OCI-LY3 (cell line): ENCODE measurements around the gene VWA3A.

ENCODE experiments used
- H2AFZ ChIP-seq: fragments of 200-600, 300-600 bp; shearing (Covaris generic); 2 replicates; pipeline ENCODE4 v1.6.0; 2014; ENCODE audit warnings: antibody characterized with exemption, low read depth, low read length
- H3K27ac ChIP-seq: fragments of 200-600, 300-600 bp; sonication (generic); 2 replicates; pipeline ENCODE4 v1.5.1; 2014; ENCODE audit warnings: mild to moderate bottlenecking, low read length, moderate library complexity, mixed read lengths
- H3K27me3 ChIP-seq: fragments of 200-600, 300-600 bp; sonication (generic); 2 replicates; pipeline ENCODE4 v1.6.1; 2014; ENCODE audit warnings: low read depth, low read length, mixed read lengths
- H3K36me3 ChIP-seq: fragments of 200-600, 300-600 bp; sonication (generic); replicated peaks from 2 replicates; pipeline ENCODE3; 2014; ENCODE audit warnings: low read depth, low read length, mixed read lengths
- H3K4me1 ChIP-seq: fragments of 300-600, 200-600 bp; sonication (generic); 2 replicates; pipeline ENCODE4 v1.6.1; 2014; ENCODE audit warnings: low read length, mixed read lengths
- H3K4me2 ChIP-seq: fragments of 200-600, 300-600 bp; sonication (generic); 2 replicates; pipeline ENCODE4 v1.6.1; 2014; ENCODE audit warnings: low read length, mixed read lengths
- H3K4me3 ChIP-seq: fragments of 300-600, 200-600 bp; sonication (generic); 2 replicates; pipeline ENCODE4 v1.5.1; 2014; ENCODE audit warnings: antibody characterized with exemption, mild to moderate bottlenecking, low read length, moderate library complexity
- H3K79me2 ChIP-seq: fragments of 300-600, 200-600 bp; shearing (Covaris generic); 2 replicates; pipeline ENCODE4 v1.6.1; 2014; ENCODE audit warnings: mild to moderate bottlenecking, low read length, mixed read lengths
- H3K9ac ChIP-seq: fragments of 300-600, 200-600 bp; shearing (Covaris generic); 2 replicates; pipeline ENCODE4 v1.6.0; 2014; ENCODE audit warnings: mild to moderate bottlenecking, low read length, moderate library complexity
- H3K9me3 ChIP-seq: fragments of 200-600, 300-600 bp; shearing (Covaris generic); 2 replicates; pipeline ENCODE4 v1.6.1; 2014; ENCODE audit warnings: low read length, mixed read lengths; ENCODE audit not compliant: insufficient read depth
- H4K20me1 ChIP-seq: fragments of 200-600, 300-600 bp; sonication (generic); 2 replicates; pipeline ENCODE4 v1.6.1; 2016; ENCODE audit warnings: low read length, mixed read lengths; ENCODE audit not compliant: insufficient read depth
- EZH2phosphoT487 ChIP-seq: fragments of 200-600 bp; shearing (Covaris generic); IDR thresholded peaks from 2 replicates; pipeline ENCODE4 v1.6.1; 2018; ENCODE audit warnings: antibody characterized with exemption, mixed run types, low read depth
- TF ChIP-seq, protein P1 (sequence below): fragments of 200-600, 300-600 bp; sonication (generic); IDR thresholded peaks from 2 replicates; pipeline ENCODE4 v1.5.1; 2014; ENCODE audit warnings: antibody characterized with exemption, low read length, low read depth

VWA3A gene

DNA sequence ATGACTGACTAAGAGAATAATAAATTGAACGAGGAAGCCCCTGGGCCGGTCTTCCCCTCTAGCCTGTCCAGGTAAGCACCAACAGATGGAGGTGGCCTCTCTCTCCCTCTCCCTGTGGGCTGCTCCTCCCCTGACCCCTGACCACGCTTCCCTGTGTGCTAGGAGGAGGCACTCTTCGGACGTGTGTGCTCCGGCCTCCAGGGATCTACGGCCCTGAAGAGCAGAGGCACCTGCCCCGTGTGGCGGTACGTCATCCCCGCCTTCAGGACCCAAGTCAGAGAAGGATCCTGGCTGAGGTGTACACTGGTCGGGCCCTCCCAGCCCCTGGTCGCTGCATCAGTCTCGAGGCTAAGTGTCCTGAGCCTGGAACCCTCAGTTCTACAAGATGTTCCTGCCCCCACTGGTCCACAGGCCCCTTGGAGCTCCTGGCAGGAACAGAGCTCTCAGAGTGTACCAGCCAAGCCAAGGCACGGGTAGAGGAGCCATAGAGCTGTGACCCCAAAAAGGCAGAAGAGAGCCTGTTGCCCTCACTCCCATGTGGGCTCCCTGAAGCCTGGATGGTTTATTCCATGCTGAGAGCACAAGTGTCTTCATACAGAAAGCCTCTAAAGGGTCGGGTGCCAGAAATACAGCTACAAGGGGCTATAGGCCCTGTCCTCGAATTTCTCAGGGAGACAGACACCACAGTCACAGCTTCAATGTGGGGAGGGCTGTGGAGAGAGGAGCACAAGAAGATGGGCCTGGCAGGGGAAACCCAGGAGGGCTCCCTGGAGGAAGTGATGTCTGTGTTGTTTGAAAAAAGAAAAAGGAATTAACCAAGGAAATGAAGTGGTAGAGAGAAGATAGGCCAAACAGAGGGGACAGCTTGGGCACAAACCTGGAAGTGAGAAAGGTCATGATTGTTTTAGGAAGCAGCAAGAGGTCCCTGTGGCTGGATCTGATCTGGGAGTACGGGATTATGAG lies 85.9 kb downstream of the VWA3A start:
- H3K79me2 ChIP-seq, result no peaks in the 10 kb centered on the region
- no peak overlapping the region for H3K4me2 ChIP-seq
- no peak overlapping the region for H3K9ac ChIP-seq
- TF ChIP-seq EZH2phosphoT487, result no peak
- TF ChIP-seq, protein P1, sequence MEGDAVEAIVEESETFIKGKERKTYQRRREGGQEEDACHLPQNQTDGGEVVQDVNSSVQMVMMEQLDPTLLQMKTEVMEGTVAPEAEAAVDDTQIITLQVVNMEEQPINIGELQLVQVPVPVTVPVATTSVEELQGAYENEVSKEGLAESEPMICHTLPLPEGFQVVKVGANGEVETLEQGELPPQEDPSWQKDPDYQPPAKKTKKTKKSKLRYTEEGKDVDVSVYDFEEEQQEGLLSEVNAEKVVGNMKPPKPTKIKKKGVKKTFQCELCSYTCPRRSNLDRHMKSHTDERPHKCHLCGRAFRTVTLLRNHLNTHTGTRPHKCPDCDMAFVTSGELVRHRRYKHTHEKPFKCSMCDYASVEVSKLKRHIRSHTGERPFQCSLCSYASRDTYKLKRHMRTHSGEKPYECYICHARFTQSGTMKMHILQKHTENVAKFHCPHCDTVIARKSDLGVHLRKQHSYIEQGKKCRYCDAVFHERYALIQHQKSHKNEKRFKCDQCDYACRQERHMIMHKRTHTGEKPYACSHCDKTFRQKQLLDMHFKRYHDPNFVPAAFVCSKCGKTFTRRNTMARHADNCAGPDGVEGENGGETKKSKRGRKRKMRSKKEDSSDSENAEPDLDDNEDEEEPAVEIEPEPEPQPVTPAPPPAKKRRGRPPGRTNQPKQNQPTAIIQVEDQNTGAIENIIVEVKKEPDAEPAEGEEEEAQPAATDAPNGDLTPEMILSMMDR, result no peak
- no peak overlapping the region for H3K4me3 ChIP-seq
- H3K27me3 ChIP-seq, result no peaks in the 10 kb centered on the region
- H3K9me3 ChIP-seq, result no peaks in the 10 kb centered on the region
- H2AFZ ChIP-seq, result no peak overlapping the region
- no peak overlapping the region for H3K27ac ChIP-seq
- peaks cover 6% of the 10 kb centered on the region for H3K4me1 ChIP-seq
- H3K36me3 ChIP-seq, result no peaks in the 10 kb centered on the region
- no peaks in the 10 kb centered on the region for H4K20me1 ChIP-seq

DNA sequence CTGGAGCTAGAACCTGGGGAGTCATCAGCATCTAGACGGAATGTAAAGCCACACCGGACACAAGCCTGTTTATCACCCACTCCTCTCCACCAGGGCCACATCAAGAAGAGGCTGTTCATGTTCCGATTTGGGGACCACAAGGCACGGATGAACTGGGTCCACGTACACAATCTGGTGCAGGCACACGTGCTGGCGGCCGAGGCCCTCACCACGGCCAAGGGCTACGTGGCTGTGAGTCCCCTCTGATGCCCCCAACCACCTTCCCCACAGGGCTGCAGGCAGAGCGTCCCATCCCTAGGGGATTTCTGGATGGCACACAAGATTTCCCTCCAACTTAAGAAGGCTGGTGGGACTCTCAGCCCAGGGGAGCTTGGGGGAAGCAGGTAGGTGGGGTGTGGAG lies 89.1 kb downstream of the VWA3A start:
- Histone ChIP-seq H4K20me1 (no peaks in the 10 kb centered on the region), H3K4me1 (peaks cover 32% of the 10 kb centered on the region), H3K27me3 (no peaks in the 10 kb centered on the region), H3K27ac (no peak overlapping the region), H3K4me2 (no peak overlapping the region), H3K36me3 (no peaks in the 10 kb centered on the region), H3K9ac (no peak overlapping the region), H3K4me3 (no peak overlapping the region), H3K79me2 (no peaks in the 10 kb centered on the region), H3K9me3 (no peaks in the 10 kb centered on the region), H2AFZ (no peak overlapping the region)
- TF ChIP-seq EZH2phosphoT487, result no peak
- TF ChIP-seq, protein P1, result no peak

DNA sequence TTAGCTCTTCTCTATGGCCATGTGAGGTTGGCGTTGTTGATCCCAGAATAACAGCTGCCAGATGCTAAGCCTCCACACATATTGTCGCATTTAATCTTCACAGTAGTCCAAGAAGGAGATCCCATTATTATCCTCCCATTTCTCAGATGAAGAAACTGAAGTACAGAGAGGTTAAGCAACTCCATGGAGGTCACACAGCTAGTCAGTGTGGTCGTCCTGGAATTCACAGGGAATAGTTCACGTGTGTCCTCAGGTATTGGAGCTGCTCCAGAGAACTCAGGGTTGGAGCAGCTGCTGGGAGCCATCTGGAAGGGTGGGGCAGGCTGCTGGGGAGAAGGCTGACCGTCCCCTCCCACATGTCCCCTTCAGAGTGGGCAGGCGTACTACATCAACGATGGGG lies 89.5 kb downstream of the VWA3A start:
- Histone ChIP-seq H3K27ac (no peak overlapping the region), H3K27me3 (no peaks in the 10 kb centered on the region), H3K4me1 (peaks cover 32% of the 10 kb centered on the region), H4K20me1 (no peaks in the 10 kb centered on the region), H3K9ac (no peak overlapping the region), H3K79me2 (no peaks in the 10 kb centered on the region), H3K36me3 (no peaks in the 10 kb centered on the region), H3K4me3 (no peak overlapping the region), H2AFZ (no peak overlapping the region), H3K9me3 (no peaks in the 10 kb centered on the region), H3K4me2 (no peak overlapping the region)
- no peak for TF ChIP-seq EZH2phosphoT487
- TF ChIP-seq, protein P1, result no peak

DNA sequence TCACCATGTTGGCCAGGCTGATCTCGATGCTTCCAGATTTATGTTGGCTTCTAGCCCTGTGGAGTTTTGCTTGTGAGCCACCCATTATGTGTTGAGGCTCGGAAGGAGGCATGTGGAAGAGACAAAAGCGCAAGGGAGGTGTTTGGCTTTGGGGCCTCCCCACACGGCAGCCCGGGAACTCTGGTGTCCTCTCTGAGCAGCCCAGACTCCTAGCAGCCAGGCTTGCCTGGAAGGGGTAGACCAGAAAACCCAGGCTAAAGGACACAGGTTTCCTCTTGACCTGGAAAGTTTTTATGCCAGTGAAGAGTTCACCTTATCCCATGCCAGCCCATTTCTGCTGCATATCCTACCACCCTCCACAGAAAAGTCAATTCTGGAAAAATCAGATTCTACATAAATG lies 91.0 kb downstream of the VWA3A start:
- H3K9me3 ChIP-seq, result no peaks in the 10 kb centered on the region
- H3K27me3 ChIP-seq, result no peaks in the 10 kb centered on the region
- no peaks in the 10 kb centered on the region for H3K79me2 ChIP-seq
- H2AFZ ChIP-seq, result no peak overlapping the region
- no peaks in the 10 kb centered on the region for H3K36me3 ChIP-seq
- no peaks in the 10 kb centered on the region for H4K20me1 ChIP-seq
- peaks cover 36% of the 10 kb centered on the region for H3K4me1 ChIP-seq
- H3K27ac ChIP-seq, result no peak overlapping the region
- no peak for TF ChIP-seq EZH2phosphoT487
- TF ChIP-seq, protein P1, result no peak
- H3K4me3 ChIP-seq, result no peak overlapping the region
- H3K4me2 ChIP-seq, result peak overlapping the region; percentile 75; the same call in 1 of the 2 replicates
- no peak overlapping the region for H3K9ac ChIP-seq
